SKM-1 treated with dmso at 0.1 percent for 144 hours (cell line): ENCODE data around the gene LCLAT1.
"Not testable (repeated sequence)": the region's sequence is repeated elsewhere in the genome, so short reads cannot be mapped to it uniquely, and the experiment has no call there.

Source experiments
- DNase-seq: peaks from one replicate; lab custom pipeline; 2025; ENCODE audit not compliant: unreplicated experiment; lab: John Stamatoyannopoulos, UW

LCLAT1 gene

GRCh38 chr2:30486655-30487054 lies 39.6 kb downstream of the LCLAT1 start:
- no peak for DNase-seq

DNA sequence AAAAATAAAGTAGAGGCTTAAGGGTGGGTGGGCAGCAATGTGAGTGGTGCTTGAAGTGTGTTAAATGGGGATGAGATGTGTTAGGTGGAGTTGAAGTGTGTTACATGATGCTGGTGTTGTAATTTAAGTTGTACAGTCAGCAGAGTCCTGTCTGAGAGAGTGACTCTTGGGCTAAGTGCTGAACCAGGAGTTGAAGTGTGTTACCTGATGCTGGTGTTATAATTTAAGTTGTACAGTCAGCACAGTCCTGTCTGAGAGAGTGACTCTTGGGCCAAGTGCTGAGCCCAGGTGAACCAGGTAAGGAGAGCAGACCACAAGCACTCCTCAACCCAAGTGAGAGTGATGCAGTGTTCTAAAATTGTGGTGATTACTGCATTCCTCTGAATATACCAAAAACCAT lies 40.6 kb downstream of the LCLAT1 start:
- no peak for DNase-seq

GRCh38 chr2:30488012-30488659 lies 41.1 kb downstream of the LCLAT1 start:
- no peak for DNase-seq

- no peak for DNase-seq
Observed at GRCh38 chr2:30491225-30491624, 44.2 kb downstream of the LCLAT1 start.

DNA sequence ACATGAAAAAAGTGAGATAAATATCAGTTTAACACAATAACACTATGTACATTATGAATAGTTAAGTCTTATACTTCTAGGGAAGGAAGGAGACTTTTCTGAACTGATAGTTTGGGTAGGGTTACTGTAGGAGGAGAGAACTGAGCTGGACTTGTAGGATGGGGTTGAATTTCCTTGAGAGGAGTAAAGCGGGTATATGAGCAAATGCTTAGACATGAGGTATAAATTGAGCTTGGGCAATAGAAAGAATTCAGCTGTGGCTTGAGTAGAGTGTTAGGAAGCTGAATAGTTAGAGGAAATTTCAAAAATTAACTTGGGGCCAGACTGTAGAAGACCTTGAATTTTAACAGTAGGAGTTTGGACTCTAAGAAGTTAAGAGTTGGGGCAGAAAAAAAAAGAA lies 45.1 kb downstream of the LCLAT1 start:
- no peak for DNase-seq

DNA sequence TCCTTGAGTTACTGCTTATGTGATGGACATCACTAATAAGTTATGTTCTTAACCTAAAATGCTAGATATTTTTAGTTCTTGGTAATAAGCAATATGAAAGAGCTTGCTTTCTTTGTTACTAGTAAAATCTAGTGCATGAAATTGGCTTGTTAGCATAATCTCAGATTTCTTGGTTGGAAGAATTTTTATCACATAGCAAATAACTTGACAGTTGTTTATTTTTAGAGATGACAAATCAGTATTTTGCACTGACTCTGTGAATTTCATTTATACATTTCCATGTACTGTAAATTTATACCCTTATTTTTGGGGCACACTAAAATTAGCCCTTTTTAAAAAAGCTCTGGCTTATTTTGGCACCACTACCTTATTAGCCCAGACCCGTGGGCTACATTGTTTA lies 45.6 kb downstream of the LCLAT1 start:
- no peak for DNase-seq

DNA sequence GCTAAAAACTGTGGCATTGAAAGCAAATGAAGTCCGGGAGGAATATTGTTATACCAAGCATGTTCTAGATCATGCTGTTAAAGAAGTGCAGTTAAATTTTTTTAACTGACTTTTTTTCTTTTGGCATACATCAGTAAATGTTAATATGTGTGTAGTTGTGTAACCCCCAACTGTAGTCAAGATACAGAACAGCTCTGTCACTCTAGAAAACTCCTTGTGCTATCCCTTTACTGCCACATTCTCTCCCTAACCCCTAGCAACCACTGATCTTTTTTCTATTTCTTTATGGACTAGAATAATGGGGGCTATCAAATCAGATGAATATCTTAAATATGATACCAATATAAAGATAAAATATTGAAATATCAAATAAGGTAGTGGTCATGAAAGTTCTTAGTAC lies 46.4 kb downstream of the LCLAT1 start:
- DNase-seq, result no peak

- peak; percentile 70 for DNase-seq
Observed at GRCh38 chr2:30495896-30496295, 48.9 kb downstream of the LCLAT1 start.

- no peak for DNase-seq
Observed at GRCh38 chr2:30499681-30500080, 52.6 kb downstream of the LCLAT1 start.

DNA sequence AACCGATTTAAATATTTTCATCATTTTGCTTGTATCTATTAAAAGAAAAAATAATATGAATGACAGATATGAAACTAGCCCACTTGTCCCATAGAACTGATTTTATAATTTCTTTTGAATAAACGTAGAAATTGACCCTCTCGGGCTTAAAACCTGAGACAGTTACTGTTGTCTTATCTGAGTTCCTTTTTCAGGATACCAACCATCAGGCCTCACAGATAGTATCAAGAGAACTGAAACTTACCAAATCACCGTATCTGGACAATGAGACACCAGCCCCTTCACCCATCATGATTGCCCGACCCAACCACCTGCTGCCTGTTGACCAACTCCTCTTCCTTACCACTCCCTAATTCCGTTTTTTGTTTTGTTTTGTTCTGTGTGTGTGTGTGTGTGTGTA lies 53.7 kb downstream of the LCLAT1 start:
- DNase-seq, result no peak

DNA sequence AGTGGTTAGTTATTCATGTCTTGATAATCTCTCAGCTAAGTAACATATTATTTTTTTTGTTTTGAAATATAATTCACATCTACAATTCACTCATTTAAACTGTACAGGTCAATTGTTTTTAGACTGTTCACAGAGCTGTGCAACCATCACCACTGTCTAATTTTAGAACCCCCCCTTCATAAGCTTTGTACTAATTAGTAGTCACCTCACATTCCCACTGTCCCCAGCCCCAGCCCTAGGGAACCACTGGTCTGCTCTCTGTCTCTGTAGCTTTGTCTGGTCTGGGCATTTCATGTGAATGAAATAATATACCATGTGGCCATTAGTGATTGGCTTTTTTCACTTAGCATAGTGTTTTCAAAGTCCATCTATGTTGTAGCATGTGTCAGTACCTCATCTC lies 55.3 kb downstream of the LCLAT1 start:
- no peak for DNase-seq

DNA sequence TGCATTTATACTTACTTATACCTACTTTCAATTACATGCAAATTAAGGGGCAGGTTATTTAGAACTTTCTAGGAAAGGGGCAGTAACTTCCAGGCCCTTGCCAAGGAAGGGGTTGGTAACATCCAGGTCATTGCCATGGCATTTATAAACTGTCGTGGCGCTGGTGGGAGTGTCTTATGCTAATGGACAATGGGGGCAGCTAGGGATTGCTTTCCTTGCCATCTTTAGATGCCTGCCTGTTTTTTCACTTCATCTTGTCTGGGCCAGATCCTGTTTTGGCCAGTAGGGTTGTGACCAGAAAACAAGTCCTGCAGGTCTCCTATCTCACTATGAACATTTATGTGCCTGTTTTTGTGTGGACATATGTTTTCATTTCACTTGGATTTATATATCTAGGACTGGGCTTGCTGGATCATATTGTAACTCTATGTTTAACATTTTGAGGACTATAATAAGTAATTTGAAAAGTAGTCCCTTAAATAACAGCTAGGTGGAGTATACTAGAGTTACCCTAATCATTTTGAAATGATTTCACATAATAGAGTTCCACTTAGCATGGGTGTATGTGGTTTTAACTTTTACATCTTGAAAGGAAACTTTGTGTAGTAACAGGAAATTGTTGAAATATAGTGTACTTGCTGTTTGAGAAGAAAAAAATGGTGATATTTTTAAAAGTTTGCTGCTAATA lies 56.1 kb downstream of the LCLAT1 start:
- DNase-seq, result peak; percentile 55

DNA sequence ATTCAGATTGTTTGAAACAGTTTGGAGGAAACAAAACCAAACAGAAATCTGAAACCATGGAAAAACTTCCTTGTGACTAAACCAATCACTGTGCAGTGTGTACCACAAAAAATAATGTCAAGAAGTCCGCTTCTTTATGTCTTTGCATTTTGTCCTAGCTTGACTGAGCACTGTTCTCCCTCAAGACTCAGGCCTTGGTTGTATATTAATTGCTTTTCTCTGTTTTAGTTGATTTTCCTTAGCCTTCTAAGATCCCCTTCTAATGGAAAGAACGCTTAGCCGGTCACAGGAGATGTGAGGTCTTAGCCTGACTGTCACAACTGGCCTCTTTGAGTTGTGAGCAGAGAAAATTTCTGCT lies 56.6 kb downstream of the LCLAT1 start:
- DNase-seq, result no peak

DNA sequence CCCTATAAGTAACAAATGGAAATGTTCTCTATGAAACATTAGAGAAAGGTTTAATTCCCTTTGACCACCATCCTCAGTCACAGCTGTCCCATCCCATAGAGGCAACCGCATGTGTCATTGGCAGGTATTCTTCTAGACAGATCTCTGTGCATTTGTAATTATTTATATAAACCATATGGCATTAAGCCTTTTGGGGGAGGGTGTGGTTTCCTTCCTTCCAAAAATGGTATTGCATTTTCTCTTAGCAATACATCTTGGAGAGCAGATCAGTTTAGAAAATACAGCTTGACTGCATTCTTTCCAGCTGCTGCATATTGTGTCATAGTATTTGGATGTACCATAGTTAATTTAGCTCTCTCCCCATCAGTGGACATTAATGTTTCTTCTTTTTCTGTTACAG lies 57.7 kb downstream of the LCLAT1 start:
- no peak for DNase-seq

- no peak for DNase-seq
Observed at GRCh38 chr2:30505500-30506180, 58.6 kb downstream of the LCLAT1 start.

GRCh38 chr2:30507460-30507859 lies 60.4 kb downstream of the LCLAT1 start:
- not testable (repeated sequence) for DNase-seq

DNA sequence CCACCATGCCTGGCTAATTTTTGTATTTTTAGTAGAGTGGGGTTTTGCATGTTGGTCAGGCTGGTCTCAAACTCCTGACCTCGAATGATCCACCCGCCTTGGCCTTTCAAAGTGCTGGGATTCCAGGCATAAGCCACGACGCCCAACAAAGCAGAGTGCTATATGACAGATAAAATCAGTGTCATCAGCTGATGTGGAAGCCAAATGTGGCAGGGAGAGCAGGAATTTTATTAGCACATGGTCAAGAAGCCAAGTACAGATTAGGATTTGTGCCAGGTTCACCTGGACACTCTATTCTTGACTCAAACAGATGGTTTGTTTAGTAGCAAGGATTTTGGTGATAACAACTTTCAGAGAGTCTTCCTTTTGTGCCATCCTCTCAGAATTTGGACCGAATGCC lies 62.7 kb downstream of the LCLAT1 start:
- DNase-seq, result no peak

- DNase-seq, result no peak
Observed at GRCh38 chr2:30510409-30510808, 63.4 kb downstream of the LCLAT1 start.

GRCh38 chr2:30511122-30512083 lies 64.4 kb downstream of the LCLAT1 start:
- DNase-seq, result no peak

DNA sequence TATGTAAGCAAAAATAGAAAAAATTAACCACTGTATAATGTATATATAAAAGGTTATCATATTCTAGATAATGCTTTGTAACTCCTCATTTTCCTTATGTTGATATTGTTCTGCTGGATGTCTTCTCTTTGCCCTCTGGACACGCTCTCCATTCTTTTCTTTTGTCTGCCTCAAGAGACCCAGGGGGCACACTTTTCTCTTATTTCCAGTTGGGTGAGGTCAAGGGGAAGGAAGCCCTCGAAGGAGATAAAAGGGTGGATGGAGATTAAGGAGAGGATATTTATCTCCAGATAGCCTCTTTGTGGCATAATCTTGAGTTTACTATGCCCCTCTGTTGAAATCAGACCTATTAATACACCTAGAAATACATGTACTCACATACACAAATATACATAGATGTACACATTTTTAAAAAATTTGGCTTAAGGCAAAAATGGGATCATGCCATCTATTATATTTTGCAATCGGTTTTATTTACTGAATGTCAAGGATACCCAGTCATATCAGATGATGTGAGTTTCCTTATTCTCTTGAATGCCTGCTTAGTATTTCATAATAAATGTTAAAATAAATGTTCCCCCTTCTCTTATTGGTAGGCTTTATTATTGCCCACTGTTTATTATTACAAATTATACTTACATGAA lies 65.3 kb downstream of the LCLAT1 start:
- DNase-seq, result no peak

- not testable (repeated sequence) for DNase-seq
Observed at GRCh38 chr2:30513649-30514048, 66.6 kb downstream of the LCLAT1 start.
